ENCODE measurements around the gene LRRC23. TPM values are rescaled to one million over a fixed set of nuclear protein-coding genes. Genes with fewer than 3 reads are reported as not detected.

LRRC23 gene
- total RNA-seq, 1 donor from 2014 or later = 10.1 TPM

DNA sequence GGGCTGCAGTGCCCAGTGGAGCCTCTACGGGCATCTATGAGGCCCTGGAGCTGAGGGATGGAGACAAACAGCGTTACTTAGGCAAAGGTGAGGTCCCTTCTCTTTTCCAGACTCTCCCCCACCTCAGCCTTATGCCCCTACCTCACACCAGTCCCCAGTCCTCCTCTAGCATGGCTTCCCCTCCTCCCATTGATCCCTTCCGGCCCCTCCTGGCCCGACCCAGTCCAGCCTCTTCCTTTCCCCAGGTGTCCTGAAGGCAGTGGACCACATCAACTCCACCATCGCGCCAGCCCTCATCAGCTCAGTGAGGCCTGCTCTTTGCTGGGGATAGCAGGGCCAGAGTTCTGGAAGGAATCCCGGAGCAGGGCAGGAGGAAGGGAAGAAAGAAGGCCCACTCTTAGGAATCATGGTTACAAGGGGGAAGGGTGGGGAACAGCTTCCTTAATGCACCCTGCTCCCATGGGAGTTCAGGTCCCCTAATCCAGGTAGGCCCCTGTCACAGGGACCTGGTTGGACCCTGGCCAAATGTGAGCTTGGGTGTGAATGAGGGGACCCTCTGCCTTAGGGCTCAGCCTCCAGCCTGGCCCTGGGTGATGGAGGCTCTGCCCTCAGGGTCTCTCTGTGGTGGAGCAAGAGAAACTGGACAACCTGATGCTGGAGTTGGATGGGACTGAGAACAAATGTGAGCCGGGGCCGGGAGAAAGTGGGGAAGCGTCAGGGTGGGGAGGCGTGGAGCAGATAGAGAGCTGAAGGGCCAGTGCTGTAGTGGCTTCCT is 12.0 kb downstream of the LRRC23 start:
- peaks cover 9% of the 10 kb centered on the region for H3K4me1 Mint-ChIP-seq (ENCODE audit: unreplicated experiment)
- no peak for DNase-seq (ENCODE audit: extremely low spot score, unreplicated experiment)
- TF ChIP-seq, protein P1, sequence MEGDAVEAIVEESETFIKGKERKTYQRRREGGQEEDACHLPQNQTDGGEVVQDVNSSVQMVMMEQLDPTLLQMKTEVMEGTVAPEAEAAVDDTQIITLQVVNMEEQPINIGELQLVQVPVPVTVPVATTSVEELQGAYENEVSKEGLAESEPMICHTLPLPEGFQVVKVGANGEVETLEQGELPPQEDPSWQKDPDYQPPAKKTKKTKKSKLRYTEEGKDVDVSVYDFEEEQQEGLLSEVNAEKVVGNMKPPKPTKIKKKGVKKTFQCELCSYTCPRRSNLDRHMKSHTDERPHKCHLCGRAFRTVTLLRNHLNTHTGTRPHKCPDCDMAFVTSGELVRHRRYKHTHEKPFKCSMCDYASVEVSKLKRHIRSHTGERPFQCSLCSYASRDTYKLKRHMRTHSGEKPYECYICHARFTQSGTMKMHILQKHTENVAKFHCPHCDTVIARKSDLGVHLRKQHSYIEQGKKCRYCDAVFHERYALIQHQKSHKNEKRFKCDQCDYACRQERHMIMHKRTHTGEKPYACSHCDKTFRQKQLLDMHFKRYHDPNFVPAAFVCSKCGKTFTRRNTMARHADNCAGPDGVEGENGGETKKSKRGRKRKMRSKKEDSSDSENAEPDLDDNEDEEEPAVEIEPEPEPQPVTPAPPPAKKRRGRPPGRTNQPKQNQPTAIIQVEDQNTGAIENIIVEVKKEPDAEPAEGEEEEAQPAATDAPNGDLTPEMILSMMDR (conservative IDR thresholded peaks at IDR 0.05) = no peak
- peaks cover 48% of the 10 kb centered on the region for H3K27me3 Mint-ChIP-seq
- H3K36me3 Mint-ChIP-seq = peaks cover 7% of the 10 kb centered on the region
- no peak overlapping the region for H3K27ac Mint-ChIP-seq
- no peak overlapping the region for H3K4me3 Mint-ChIP-seq
- H3K9me3 Mint-ChIP-seq = no peaks in the 10 kb centered on the region

DNA sequence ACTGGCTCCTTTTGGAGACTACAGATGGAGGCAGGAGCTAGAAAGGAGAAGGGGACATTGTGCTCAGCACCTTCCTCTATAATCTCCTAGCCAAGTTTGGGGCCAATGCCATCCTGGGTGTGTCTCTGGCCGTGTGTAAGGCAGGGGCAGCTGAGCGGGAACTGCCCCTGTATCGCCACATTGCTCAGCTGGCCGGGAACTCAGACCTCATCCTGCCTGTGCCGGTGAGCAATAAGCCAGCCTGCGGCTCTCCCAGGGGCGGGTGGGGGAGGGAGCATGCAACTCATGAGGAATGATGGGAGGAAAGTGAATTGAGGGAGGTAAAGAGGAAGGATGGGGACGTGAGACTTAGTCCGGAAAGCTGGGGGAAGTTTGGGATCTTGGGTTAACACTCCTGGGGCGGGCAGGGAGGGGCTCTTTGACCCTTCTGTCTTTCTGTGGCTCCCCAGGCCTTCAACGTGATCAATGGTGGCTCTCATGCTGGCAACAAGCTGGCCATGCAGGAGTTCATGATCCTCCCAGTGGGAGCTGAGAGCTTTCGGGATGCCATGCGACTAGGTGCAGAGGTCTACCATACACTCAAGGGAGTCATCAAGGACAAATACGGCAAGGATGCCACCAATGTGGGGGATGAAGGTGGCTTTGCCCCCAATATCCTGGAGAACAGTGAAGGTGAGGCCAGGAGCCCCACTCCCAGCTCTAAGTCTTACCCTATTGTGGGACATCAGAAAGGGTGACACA is 13.0 kb downstream of the LRRC23 start:
- Mint-ChIP-seq H3K27ac (no peak overlapping the region), H3K27me3 (peaks cover 40% of the 10 kb centered on the region), H3K4me1 (ENCODE audit: unreplicated experiment) (peaks cover 9% of the 10 kb centered on the region), H3K9me3 (no peaks in the 10 kb centered on the region), H3K36me3 (peaks cover 7% of the 10 kb centered on the region), H3K4me3 (no peak overlapping the region)
- no peak for DNase-seq (ENCODE audit: extremely low spot score, unreplicated experiment)
- TF ChIP-seq, protein P1 (conservative IDR thresholded peaks at IDR 0.05) = no peak

DNA sequence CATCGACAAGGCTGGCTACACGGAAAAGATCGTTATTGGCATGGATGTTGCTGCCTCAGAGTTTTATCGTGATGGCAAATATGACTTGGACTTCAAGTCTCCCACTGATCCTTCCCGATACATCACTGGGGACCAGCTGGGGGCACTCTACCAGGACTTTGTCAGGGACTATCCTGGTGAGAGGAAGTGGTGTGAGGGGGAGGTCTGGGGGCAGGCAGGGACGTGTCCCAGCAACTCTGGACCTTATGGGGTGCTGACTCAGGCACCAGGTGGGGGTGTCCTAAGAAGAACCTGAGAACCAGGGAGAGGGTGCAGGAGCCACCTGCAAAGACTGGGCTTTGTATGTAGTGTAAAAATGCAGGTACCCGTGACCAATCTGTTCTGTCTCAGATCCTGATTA is 15.0 kb downstream of the LRRC23 start:
- peaks cover 28% of the 10 kb centered on the region for H3K27me3 Mint-ChIP-seq
- no peak for DNase-seq (ENCODE audit: extremely low spot score, unreplicated experiment)
- H3K27ac Mint-ChIP-seq = no peak overlapping the region
- TF ChIP-seq, protein P1 (conservative IDR thresholded peaks at IDR 0.05) = no peak
- no peak overlapping the region for H3K4me3 Mint-ChIP-seq
- H3K36me3 Mint-ChIP-seq = peaks cover 7% of the 10 kb centered on the region
- H3K4me1 Mint-ChIP-seq (ENCODE audit: unreplicated experiment) = peaks cover 12% of the 10 kb centered on the region
- no peaks in the 10 kb centered on the region for H3K9me3 Mint-ChIP-seq

DNA sequence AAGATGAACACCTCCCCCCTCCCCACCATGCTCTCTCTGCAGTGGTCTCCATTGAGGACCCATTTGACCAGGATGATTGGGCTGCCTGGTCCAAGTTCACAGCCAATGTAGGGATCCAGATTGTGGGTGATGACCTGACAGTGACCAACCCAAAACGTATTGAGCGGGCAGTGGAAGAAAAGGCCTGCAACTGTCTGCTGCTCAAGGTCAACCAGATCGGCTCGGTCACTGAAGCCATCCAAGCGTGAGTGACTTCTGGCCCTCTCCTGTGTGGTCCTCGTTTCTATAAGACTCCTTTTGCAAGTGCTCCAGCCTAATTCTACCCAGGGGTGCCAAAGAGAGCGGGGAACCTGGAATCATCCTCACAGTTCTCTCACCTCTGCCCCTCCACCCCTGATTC is 16.9 kb downstream of the LRRC23 start:
- TF ChIP-seq, protein P1 (conservative IDR thresholded peaks at IDR 0.05) = no peak
- no peak for DNase-seq (ENCODE audit: extremely low spot score, unreplicated experiment)
- no peaks in the 10 kb centered on the region for H3K9me3 Mint-ChIP-seq
- peaks cover 32% of the 10 kb centered on the region for H3K4me1 Mint-ChIP-seq (ENCODE audit: unreplicated experiment)
- H3K27me3 Mint-ChIP-seq = peaks cover 8% of the 10 kb centered on the region
- H3K36me3 Mint-ChIP-seq = peaks cover 7% of the 10 kb centered on the region
- no peak overlapping the region for H3K4me3 Mint-ChIP-seq
- H3K27ac Mint-ChIP-seq = peak overlapping the region; percentile 66

DNA sequence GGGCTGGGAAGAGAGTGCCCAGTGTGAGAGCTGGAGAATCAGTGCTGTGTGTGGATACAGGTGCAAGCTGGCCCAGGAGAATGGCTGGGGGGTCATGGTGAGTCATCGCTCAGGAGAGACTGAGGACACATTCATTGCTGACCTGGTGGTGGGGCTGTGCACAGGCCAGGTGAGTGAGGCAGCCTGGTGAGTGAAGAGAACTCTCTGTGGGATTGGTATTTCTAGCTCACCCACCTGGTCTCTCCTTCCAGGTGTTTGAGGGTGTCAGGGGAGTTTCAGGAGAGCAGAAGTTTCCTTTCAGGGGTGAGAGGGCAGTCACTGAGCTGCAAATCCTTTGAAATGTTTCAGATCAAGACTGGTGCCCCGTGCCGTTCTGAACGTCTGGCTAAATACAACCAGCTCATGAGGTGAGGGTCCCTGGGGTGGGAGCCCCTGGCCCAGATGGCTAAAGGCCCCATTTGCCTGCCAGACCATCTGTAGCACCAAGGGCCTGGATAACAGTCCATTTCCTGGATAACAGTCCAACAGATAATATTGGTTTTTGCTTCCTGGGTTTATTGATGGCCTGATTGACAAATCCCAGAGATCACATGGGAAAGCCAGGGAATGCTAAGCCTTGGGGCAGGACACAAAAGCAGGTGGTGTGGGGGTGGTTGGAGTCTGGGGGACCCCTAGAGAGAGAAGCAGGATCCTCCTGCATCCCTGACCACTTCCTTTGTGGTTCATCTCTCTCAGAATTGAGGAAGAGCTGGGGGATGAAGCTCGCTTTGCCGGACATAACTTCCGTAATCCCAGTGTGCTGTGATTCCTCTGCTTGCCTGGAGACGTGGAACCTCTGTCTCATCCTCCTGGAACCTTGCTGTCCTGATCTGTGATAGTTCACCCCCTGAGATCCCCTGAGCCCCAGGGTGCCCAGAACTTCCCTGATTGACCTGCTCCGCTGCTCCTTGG is 17.6 kb downstream of the LRRC23 start:
- Mint-ChIP-seq H3K4me1 (ENCODE audit: unreplicated experiment) (peaks cover 35% of the 10 kb centered on the region), H3K27ac (peak overlapping the region; percentile 66), H3K36me3 (peaks cover 3% of the 10 kb centered on the region)

More for the DNA sequence above, 17.6 kb downstream of the LRRC23 start:
- DNase-seq (ENCODE audit: extremely low spot score, unreplicated experiment) = no peak
- peaks cover 3% of the 10 kb centered on the region for H3K27me3 Mint-ChIP-seq
- TF ChIP-seq, protein P1 (conservative IDR thresholded peaks at IDR 0.05) = no peak
- H3K9me3 Mint-ChIP-seq = no peaks in the 10 kb centered on the region
- H3K4me3 Mint-ChIP-seq = no peak overlapping the region
